Hematopoietic multipotent progenitor cell treated with erythropoietin and hydrocortisone succinate and interleukin-3 and kit ligand, for 8 days (in vitro differentiated cells): ENCODE measurements around the gene TTC34.

ENCODE experiments used
- DNase-seq: peaks from one replicate; pipeline ENCODE4 v3.0.0-alpha.2; 2015

TTC34 gene

DNA sequence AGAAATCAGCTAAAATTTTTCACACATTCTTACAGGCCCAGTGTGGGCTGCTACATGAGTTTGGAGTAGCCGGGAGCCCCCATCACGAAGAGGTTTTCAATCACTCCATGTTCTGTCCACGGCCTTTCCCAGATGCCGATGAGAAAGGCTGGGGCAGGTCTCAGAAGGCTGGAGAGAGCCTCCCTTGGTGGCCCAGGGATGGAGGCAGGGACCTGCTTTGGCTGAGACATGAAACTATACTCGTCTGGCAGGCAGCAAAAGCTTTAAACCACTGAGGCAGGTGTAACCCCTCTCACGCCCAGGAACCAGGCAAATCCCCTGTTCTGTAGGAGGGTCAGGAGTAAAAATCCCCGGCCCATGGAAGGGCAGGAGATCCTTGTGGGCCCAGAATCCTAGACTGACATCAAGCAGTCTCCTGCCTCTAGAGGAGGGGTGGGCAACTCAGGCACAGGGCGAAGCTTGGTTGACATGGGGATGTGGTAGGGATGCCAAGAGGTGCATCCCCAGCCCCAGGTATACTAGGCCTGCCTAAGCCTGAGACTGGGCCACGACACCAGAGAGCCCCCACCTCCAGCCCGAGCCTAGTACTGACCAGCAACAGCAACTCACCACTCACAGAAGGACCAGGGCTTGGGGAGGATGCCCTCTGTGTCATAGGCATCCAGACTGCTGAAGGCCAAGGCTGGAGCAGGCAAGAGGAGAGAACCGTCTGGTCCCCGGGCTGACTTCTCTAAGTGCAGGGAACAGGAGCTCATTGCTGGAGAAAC is 177.7 kb downstream of the TTC34 start:
- no peak for DNase-seq

DNA sequence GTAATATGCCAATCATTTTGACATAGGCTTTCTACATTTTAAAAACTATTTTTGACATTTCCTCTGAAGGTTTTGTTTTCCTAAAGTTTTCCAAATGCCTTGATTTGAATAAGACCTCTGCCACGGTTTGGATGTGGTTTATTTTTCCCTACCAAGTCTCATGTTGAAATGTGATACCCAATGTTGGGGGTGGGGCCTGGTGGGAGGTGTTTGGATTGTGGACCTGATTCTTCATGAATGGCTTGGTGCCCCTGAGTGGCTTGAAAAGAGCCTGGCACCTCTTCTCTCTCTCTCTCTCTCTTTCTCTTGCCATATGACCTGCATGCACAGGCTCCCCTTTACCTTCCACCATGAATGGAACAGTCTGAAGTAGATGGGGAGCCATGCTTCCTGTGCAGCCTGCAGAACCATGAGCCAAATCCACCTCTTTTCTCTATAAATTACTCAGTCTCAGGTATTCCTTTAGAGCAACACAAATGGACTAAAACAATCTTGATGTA is 183.5 kb downstream of the TTC34 start:
- no peak for DNase-seq

- DNase-seq, result no peak
These were observed 187.3 kb downstream of the TTC34 start for GRCh38 chr1:2614145-2614544.

- DNase-seq, result no peak
These were observed 188.7 kb downstream of the TTC34 start for GRCh38 chr1:2612591-2613365.

DNA sequence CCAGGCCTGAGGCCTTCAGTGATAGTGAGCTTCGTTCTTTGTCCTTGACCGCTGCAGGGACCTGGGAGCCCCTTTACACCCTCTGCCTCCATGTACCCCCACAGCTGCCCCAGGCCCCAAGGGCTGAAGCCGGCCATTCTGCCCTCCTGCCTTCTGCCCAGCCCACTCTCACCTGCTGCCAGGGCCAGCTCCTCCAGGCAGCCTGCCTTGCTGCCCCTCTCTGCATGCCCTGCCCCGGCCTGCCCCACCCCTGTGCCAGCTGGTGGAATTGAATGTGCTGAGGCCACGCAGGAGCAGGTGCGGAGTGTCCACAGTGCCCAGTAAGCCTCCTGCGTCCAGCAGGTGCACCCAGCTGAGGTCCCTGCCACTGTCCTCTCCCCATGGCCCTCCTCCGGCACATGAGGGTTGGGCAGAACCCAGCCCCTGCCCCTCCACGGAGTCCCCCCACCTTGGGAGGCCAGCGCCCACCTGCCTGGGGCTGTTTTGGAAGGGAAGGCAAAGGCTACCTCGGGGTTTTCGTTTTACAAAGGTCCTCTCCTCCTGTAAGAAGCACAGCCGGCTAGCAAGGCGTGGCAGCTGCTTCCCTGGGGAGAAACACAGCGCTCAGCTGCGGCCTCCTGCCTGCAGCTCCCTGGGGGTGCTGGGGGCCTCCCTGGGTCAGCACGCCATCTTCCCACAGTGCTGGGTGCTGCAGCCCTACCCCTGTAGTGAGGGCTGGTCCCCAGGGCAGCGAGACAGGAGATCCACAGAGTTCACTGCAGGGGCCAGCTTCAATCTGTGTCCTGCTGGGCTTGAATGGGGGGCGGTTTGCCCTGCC is 189.7 kb downstream of the TTC34 start:
- no peak for DNase-seq

- peak; percentile 31 for DNase-seq
These were observed 190.4 kb downstream of the TTC34 start for GRCh38 chr1:2611031-2611501.

- no peak for DNase-seq
These were observed 191.2 kb downstream of the TTC34 start for GRCh38 chr1:2610036-2610959.

DNA sequence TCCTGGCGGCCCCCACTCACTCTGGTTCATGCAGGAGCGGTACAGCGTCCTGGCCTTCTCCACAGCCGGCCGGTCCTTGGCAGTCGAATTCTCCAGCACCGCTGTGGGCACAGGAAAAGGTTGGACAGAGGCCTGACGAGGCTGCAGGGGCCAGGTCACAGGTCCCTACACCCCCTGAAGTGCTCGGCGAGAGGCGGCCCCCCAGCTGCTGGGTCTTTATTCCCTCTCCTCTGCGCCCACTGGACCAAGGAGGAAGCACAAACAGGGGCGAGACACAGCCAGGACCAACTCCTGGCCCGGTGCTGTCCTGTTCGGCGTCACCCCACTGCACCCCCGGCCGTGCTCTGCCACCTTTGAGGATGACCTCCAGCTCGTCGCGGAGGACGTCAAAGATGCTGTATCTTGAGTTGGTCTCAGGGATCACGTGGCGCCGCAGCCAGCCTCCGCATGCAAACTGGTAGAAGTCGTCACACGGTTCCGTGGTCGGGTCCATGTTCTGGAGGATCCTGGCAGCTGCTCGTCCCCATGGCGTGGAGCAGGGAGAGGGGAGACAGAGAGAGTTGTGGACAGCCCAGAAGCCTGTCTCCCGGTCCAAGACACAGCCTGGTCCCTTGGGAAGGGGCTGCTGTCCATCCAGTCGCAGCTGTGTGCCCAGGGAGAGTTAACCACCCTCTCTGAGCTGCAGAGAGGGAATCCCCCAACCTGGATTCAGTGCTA is 192.0 kb downstream of the TTC34 start:
- DNase-seq, result no peak

GRCh38 chr1:2607641-2608091 is 193.8 kb downstream of the TTC34 start:
- DNase-seq, result no peak

DNA sequence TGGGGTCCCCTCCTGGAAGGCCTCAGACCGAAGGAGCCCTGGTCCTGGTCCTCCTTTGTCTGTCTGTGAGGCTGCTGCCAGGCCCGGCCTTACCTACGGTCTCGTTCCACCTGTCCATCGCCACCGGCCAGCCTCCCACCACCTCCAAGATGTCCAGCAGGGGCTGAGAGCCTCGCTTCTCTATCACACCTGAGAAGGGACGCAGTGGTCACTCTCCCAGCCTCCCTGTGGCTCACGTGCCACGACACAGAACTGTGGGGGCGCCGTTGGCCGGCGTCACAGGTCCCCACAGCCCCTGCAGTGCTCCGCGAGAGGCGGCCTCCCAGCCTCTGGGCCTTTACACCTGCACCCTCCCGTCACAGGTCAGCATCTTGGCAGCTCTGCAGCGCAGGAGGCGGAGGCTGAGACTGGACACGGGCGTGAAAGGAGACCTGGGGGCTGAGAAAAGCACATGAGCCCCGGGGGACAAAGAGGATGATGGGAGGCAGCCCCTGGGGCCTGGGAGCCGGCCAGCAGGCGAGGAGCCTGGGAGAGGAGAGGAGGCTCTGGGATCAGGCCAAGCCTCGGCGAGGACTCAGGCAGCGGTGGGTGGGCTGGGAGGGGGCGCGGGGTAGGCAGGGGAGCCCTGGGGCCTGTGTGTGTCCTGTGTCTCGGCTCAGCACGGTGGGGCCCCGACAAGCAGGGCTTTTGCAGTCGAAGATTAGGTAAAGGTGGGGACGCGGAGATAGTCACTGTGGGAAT is 194.4 kb downstream of the TTC34 start:
- DNase-seq, result no peak

DNA sequence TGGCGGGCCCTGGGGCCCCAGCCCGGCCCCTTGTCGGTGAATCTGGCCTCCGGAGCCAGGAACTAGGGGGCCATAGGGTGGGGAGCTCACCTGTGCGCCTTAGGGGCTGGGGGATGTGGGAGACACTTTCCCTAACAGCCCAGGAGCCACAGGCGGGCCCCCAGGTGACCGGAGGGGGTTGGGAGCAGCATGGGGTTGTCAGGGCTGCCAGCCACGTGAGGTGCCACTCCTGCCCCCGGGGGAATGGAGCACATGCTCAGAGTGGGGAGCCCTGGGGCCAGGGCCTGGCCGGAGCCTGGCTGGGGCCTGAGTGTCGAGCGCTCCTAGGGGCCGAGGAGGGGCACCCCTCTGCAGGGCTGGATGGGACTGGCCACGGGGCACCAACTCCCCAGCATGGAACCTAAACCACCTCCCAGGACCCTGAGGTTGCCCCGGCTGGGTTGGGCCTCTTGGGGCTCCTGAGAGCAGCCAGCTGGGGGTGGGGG is 195.1 kb downstream of the TTC34 start:
- no peak for DNase-seq

GRCh38 chr1:2605509-2606395 is 195.7 kb downstream of the TTC34 start:
- no peak for DNase-seq

- DNase-seq, result no peak
These were observed 196.5 kb downstream of the TTC34 start for GRCh38 chr1:2604844-2605508.

DNA sequence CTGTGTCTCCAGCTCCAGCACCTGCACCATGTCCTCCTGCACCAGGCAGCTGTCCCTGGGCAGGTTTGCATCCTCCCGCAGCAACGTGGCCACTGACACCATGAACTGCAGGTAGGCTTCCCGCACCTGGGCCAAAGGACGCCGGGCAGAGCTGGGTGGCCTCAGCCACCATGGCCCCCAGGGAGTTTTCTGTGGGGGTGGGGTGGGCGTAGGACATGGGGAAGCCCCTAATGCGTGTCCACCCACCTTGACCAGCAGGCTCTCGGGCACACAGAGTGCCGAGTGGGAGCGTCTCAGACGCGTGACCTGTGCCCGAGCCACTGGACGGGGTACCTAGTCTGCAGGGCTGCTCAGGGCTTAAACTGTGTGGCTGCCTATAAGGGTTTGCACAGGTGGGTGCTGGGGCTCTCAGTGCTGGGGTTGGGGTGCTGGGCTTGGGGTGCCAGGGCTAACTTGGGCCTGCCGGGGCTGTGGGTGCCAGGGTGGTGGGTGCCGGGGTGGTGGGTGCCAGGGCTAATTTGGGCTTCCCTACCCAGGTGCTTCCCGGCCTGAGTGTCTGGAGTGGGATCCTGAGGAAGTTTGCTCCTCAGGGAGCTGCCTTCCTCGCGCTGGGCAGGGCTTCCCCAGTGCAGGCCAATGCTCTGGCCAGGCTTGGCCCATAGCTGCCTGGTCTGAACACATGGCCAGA is 197.2 kb downstream of the TTC34 start:
- no peak for DNase-seq

- no peak for DNase-seq
These were observed 197.9 kb downstream of the TTC34 start for GRCh38 chr1:2603521-2604155.

- no peak for DNase-seq
These were observed 198.5 kb downstream of the TTC34 start for GRCh38 chr1:2602866-2603520.

DNA sequence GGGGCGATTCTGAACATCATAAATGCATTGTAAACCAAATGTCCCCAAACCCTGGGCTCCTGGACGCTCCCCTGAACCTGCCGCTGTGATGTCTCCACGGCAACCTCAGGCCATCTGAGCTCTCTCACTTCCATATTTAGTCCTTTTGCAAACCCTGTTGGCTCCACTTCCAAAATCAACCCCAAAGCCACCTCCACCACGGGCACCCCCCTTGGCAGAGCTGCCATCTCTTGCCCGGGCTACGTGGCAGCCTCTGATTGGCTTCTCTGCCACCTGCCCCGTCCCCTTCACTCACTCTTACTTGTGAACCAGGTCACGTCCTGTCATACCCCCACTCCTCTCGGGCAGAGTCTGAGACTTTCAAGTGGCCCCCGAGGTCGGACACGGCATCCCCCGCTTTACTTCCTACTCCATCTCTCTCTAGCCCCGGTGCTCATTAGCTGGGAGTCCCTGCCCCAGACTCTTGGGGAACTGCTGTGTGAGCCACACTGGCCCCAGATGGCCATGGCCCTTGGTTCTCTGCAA is 199.1 kb downstream of the TTC34 start:
- DNase-seq, result no peak
